Right atrium auricular region (tissue), 2 donors: ENCODE measurements around the gene RANBP6. TPM values are rescaled to one million over a fixed set of nuclear protein-coding genes. Genes with fewer than 3 reads are reported as not detected.

ENCODE experiments used
- DNase-seq: peaks from one replicate; pipeline ENCODE4 v3.0.0-alpha.2; 2019; ENCODE audit warnings: low spot score
- H3K27ac ChIP-seq, 2 donors: fragments of 200-600 bp; sonication (generic); 1 replicate in 1 of 2; 2 replicates in 1 of 2; pipeline ENCODE4 v1.5.1; 2016 to 2019
- H3K27me3 ChIP-seq, 2 donors: fragments of 200-600 bp; sonication (generic); one replicate each; pipeline versions ENCODE4 v1.5.1 to v1.6.0; 2017 to 2019
- H3K36me3 ChIP-seq: fragments of 200-600 bp; sonication (generic); one replicate; pipeline ENCODE4 v1.5.1; 2016
- H3K4me1 ChIP-seq, 2 donors: fragments of 200-600 bp; sonication (generic); one replicate each; pipeline versions ENCODE4 v1.5.1 to v1.6.0; 2017 to 2019
- H3K4me3 ChIP-seq, 2 donors: fragments of 200-600 bp; sonication (generic); 1 replicate in 1 of 2; 2 replicates in 1 of 2; pipeline ENCODE4 v1.5.1; 2017 to 2019; ENCODE audit warnings: mild to moderate bottlenecking in 1 of 2, moderate library complexity in 1 of 2
- H3K9me3 ChIP-seq, 2 donors: fragments of 200-600 bp; sonication (generic); one replicate each; pipeline ENCODE4 v1.5.1; 2019
- CTCF ChIP-seq, 2 donors: fragments of 200-600 bp; sonication (generic); IDR thresholded peaks; one replicate each; pipeline ENCODE4 v1.5.1; 2019; ENCODE audit warnings: antibody characterized with exemption in 2 of 2
- total RNA-seq, 2 donors: library from RNA; depleted of rRNA; stranded (reverse); fragments of >200 nt; gene quantifications; one replicate each; pipeline ENCODE4 v1.1.0, GENCODE V29; 2016

The RANBP6 gene
- total RNA-seq, 2 donors from 2014 or later = 17.6 to 22.1 TPM

GRCh38 chr9:6051511-6051950, 36.1 kb upstream of the RANBP6 start:
- no peak for TF ChIP-seq CTCF (IDR thresholded peaks at IDR 0.05)
- no peaks in the 10 kb centered on the region for H3K36me3 ChIP-seq
- no peaks in the 10 kb centered on the region for H3K4me1 ChIP-seq
- no peaks in the 10 kb centered on the region for H3K9me3 ChIP-seq
- H3K27me3 ChIP-seq = no peaks in the 10 kb centered on the region
- no peak overlapping the region for H3K27ac ChIP-seq
- no peak for DNase-seq
- no peak overlapping the region for H3K4me3 ChIP-seq

GRCh38 chr9:6049798-6050197, 34.4 kb upstream of the RANBP6 start:
- no peaks in the 10 kb centered on the region for H3K36me3 ChIP-seq
- no peaks in the 10 kb centered on the region for H3K4me1 ChIP-seq
- H3K27me3 ChIP-seq = no peaks in the 10 kb centered on the region
- no peak for TF ChIP-seq CTCF (IDR thresholded peaks at IDR 0.05)
- H3K9me3 ChIP-seq = no peaks in the 10 kb centered on the region
- H3K27ac ChIP-seq = no peak overlapping the region
- H3K4me3 ChIP-seq = no peak overlapping the region
- DNase-seq = no peak

GRCh38 chr9:6048039-6048438, 32.6 kb upstream of the RANBP6 start:
- Histone ChIP-seq H3K27me3 (no peaks in the 10 kb centered on the region), H3K27ac (no peak overlapping the region), H3K4me1 (no peaks in the 10 kb centered on the region), H3K36me3 (no peaks in the 10 kb centered on the region), H3K4me3 (no peak overlapping the region), H3K9me3 (no peaks in the 10 kb centered on the region)
- TF ChIP-seq CTCF (IDR thresholded peaks at IDR 0.05) = no peak
- DNase-seq = no peak

GRCh38 chr9:6047020-6047419, 31.6 kb upstream of the RANBP6 start:
- no peaks in the 10 kb centered on the region for H3K36me3 ChIP-seq
- no peak overlapping the region for H3K27ac ChIP-seq
- no peak for TF ChIP-seq CTCF (IDR thresholded peaks at IDR 0.05)
- DNase-seq = no peak
- H3K4me1 ChIP-seq = no peaks in the 10 kb centered on the region
- H3K9me3 ChIP-seq = no peaks in the 10 kb centered on the region
- H3K27me3 ChIP-seq = no peaks in the 10 kb centered on the region
- no peak overlapping the region for H3K4me3 ChIP-seq

GRCh38 chr9:6045364-6045763, 29.9 kb upstream of the RANBP6 start:
- no peaks in the 10 kb centered on the region for H3K9me3 ChIP-seq
- TF ChIP-seq CTCF (IDR thresholded peaks at IDR 0.05) = no peak
- no peak for DNase-seq

GRCh38 chr9:6040077-6040476, 24.7 kb upstream of the RANBP6 start:
- no peak for TF ChIP-seq CTCF (IDR thresholded peaks at IDR 0.05)
- Histone ChIP-seq H3K9me3 (no peaks in the 10 kb centered on the region), H3K27ac (no peak overlapping the region), H3K27me3 (no peaks in the 10 kb centered on the region), H3K36me3 (no peaks in the 10 kb centered on the region), H3K4me3 (no peak overlapping the region), H3K4me1 (no peaks in the 10 kb centered on the region)
- no peak for DNase-seq

More at GRCh38 chr9:6045364-6045763, 29.9 kb upstream of the RANBP6 start:
- Histone ChIP-seq H3K27ac (peak overlapping the region in 1 of 2 donors; percentile 29), H3K4me3 (no peak overlapping the region), H3K4me1 (no peaks in the 10 kb centered on the region), H3K27me3 (no peaks in the 10 kb centered on the region), H3K36me3 (no peaks in the 10 kb centered on the region)
